ENCODE data around the gene NECAB3. TPM values are rescaled to one million over a fixed set of nuclear protein-coding genes. Genes with fewer than 3 reads are reported as not detected.

NECAB3 gene
- total and polyA plus RNA-seq, 11 donors, result 37.6 to 111 (median 71.8) TPM

DNA sequence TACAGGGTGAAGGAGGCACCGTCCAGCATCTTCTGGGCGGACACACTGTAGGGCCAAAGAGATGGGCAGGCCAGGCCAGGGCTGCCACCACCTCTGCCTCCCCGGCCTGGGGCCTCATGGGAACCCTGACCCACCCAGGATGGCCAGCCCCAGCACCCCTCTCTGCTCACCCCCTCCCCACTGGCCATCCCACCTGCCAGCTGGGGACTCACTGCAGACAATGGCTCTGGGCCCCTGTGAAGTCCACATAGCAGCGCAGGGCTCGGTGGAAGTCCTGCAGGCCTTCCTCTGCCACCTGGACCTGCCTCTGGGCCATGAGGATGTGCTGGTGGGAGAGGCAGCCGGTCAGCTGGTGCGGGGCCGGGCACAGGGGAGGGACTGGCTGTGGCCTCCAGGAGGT, 15.7 kb downstream of the NECAB3 start:
- H3K4me1 ChIP-seq, result peaks cover 0 to 20% (median 9%) of the 10 kb centered on the region in 12 donors
- no peak for TF ChIP-seq POLR2A (IDR thresholded peaks at IDR 0.05)
- TF ChIP-seq, protein P1, sequence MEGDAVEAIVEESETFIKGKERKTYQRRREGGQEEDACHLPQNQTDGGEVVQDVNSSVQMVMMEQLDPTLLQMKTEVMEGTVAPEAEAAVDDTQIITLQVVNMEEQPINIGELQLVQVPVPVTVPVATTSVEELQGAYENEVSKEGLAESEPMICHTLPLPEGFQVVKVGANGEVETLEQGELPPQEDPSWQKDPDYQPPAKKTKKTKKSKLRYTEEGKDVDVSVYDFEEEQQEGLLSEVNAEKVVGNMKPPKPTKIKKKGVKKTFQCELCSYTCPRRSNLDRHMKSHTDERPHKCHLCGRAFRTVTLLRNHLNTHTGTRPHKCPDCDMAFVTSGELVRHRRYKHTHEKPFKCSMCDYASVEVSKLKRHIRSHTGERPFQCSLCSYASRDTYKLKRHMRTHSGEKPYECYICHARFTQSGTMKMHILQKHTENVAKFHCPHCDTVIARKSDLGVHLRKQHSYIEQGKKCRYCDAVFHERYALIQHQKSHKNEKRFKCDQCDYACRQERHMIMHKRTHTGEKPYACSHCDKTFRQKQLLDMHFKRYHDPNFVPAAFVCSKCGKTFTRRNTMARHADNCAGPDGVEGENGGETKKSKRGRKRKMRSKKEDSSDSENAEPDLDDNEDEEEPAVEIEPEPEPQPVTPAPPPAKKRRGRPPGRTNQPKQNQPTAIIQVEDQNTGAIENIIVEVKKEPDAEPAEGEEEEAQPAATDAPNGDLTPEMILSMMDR (IDR thresholded peaks at IDR 0.05), result no peak
- WGBS, 4 donors, result 91 to 96% (median 94%) methylated on average over 5 to 8 of the region's 8 CpGs
- no peaks in the 10 kb centered on the region for H3K27me3 ChIP-seq
- intact Hi-C loops (cut with DNase I), result no loop called here
- no peaks in the 10 kb centered on the region for H3K9me3 ChIP-seq
- no peak overlapping the region for H3K27ac ChIP-seq
- DNase-seq (no peak), ATAC-seq (no peak)
- no peak overlapping the region for H3K4me3 ChIP-seq
- H3K36me3 ChIP-seq, result peaks cover 0 to 37% (median 17%) of the 10 kb centered on the region in 9 donors

DNA sequence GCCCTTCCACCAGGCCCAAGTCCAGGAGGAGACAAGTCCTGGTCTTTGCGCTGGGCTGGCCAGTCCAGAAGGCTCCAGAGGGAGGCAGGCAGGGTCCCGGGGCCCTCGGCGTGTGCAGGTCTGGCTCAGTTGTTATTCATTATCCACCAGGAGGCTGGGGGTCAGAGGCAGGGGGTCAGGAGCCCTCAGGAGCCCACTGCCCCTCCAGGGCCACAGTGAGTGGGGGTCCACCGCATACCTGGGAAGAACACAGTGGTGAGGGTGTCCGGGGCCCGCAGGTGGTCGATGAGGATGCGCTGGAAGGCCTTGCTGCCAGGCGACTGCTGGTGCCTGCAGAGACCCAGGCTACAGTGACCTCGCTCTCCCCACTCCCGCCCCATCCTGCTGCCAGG, 16.5 kb downstream of the NECAB3 start:
- intact Hi-C loops (cut with DNase I), result no loop called here
- Histone ChIP-seq H3K4me1 (peaks cover 0 to 20% (median 7%) of the 10 kb centered on the region in 12 donors), H3K27me3 (no peaks in the 10 kb centered on the region), H3K27ac (no peak overlapping the region), H3K9me3 (no peaks in the 10 kb centered on the region), H3K4me3 (no peak overlapping the region), H3K36me3 (peaks cover 0 to 37% (median 17%) of the 10 kb centered on the region in 9 donors)
- TF ChIP-seq POLR2A (IDR thresholded peaks at IDR 0.05), result no peak
- TF ChIP-seq, protein P1 (IDR thresholded peaks at IDR 0.05), result no peak
- DNase-seq (no peak), ATAC-seq (no peak)
- WGBS, 4 donors, result 93 to 98% (median 95%) methylated on average over 12 of the region's 12 CpGs

DNA sequence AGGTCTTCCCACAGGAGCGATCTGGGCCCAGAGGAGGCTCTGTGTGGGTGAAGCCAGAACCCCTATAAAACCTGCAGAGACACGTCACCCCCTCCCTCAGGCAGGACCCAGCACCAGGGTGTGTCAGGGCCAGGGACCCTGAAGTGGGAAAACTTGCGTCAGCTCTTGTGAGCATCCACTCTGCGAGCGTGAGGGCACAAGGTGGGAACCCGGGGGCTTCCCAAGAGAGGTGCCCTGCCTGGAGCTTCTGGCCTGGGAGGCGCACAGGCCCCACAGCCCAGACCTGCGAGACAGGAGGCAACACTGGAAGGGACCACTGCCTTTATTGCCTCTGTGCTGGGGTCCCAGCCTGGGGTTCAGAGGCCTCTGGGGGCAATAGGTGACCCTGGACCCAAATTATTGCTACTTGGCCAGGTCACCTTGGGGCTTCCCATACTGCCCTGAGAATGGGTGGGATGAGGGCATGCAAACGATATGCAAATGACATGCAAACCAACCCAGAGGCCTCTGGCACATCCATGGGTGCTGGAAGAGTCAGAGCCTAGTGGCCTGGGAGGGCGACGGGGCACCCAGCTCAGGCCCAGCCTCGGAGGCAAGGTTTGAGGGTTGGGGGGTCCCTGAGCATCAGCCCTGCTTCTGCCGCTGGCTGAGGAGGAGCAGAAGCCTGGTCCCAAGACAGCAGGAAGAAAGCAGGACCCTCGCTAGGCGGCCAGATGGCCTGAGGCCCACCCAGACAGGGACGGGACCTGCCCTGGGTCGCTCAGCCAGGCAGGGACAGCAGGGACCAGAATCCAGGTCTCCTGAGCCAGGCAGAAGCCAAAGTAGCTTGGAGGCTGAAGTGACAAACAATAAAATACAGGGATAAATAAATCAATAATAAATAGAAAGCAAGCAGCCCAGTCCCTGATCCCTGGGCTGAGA, 17.2 kb downstream of the NECAB3 start:
- 92 to 96% (median 95%) methylated on average over 12 to 17 of the region's 17 CpGs for WGBS, 4 donors
- TF ChIP-seq, protein P1 (IDR thresholded peaks at IDR 0.05), result no peak

DNA sequence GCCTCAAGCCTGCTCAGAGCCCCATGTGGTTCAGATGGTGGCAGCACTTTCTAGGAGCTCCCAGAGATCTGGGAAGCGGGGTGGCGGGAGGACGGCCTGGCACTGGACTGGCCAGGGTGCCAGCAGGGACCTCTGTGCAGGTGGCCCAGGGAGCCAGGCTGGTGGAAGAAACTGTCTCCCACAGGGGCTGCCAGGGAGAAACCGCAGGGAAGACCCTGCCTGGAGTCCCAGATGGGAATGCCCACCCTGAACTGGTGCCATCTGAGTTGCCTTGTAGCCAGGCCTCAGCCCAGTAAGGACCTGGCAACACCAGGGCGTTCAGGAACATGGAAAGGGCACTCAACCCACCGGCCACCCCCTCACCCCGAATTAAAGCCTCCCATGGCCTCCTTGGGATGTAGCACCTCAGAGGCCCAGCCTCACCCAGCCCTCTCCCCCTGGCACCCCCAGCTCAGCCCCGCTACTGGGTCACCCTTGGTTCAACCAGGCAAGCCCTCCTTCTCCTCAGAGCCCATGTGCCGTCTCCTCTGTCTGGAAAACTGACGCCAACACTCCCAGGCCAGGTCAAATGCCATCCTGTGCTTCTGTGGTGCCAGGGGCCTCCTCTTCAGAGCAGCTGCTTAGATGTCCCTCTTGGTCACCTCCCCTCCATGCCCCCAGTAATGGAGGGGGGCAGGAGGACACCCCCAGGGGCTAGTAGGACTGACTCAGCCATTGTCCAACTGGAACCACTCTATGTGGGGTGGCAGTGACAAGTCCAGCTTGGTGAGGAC, 18.0 kb downstream of the NECAB3 start:
- peaks cover 0 to 17% (median 6%) of the 10 kb centered on the region in 12 donors for H3K4me1 ChIP-seq
- TF ChIP-seq, protein P1 (IDR thresholded peaks at IDR 0.05), result no peak
- no peak for TF ChIP-seq POLR2A (IDR thresholded peaks at IDR 0.05)
- no peak for ATAC-seq
- H3K27ac ChIP-seq, result no peak overlapping the region
- no peaks in the 10 kb centered on the region for H3K9me3 ChIP-seq
- H3K36me3 ChIP-seq, result peaks cover 0 to 37% (median 17%) of the 10 kb centered on the region in 9 donors
- no peaks in the 10 kb centered on the region for H3K27me3 ChIP-seq
- no peak overlapping the region for H3K4me3 ChIP-seq
- intact Hi-C loops (cut with DNase I), result no loop called here
- no peak for DNase-seq
- 91 to 93% (median 93%) methylated on average over 6 to 10 of the region's 10 CpGs for WGBS, 4 donors

More for the DNA sequence above, 17.2 kb downstream of the NECAB3 start:
- DNase-seq (no peak), ATAC-seq (no peak)
- no peak overlapping the region for H3K4me3 ChIP-seq
- H3K4me1 ChIP-seq, result peaks cover 0 to 17% (median 6%) of the 10 kb centered on the region in 12 donors
- H3K36me3 ChIP-seq, result peaks cover 0 to 37% (median 17%) of the 10 kb centered on the region in 9 donors
- H3K27me3 ChIP-seq, result no peaks in the 10 kb centered on the region
- no peak overlapping the region for H3K27ac ChIP-seq
- H3K9me3 ChIP-seq, result no peaks in the 10 kb centered on the region
- intact Hi-C loops (cut with DNase I), result no loop called here

Data from heart left ventricle (tissue), 16 donors.